ENCODE data around the gene SH2D4B.
A peak's percentile ranks its signal among the peaks of the same experiment; 100 is the strongest.

SH2D4B gene

DNA sequence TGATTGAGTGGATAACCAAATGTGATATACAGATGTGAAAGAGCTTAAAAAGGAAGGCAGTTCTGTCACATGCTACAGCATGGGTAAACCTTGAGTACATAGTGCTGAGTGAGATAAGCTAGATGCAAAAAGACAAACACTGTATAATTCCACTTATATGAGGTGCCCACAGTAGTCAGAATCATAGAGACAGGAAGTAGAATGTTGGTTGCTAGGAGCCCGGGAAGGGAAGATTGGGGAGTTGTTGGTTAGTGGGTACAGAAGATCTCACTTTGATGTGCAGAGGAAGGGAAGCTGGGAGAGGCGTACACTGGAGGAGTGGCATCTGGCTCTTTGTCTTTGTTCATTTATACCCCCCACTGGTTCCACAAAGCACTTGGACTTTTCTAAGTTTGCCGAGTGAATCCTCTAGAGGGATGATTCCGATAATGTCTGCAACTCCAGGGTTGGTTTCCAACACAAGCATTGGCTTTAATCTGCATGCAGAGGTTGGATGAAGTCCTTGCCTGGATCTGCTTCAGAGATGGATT lies 44.1 kb upstream of the SH2D4B start:
- ChIA-PET POLR2A (ENCODE audit: low non-redundant PET) (no interaction called here), CTCF (interaction anchor here (0.8 kb wide), 1 partner anchor 12 kb away, joined by 3 read pairs; no protein-coding TSS in a partner anchor)
- no peak overlapping the region for H3K27ac ChIP-seq

GRCh38 chr10:80496555-80497172 lies 41.0 kb upstream of the SH2D4B start:
- POLR2A ChIA-PET (ENCODE audit: low non-redundant PET): no interaction called here
- no peak for DNase-seq (ENCODE audit: low spot score)
- H3K27ac ChIP-seq: no peak overlapping the region
- TF ChIP-seq CTCF (conservative IDR thresholded peaks at IDR 0.05; ENCODE audit: low read depth): no peak
- CTCF ChIA-PET: interaction anchor here (0.6 to 2.0 kb wide), 5 partner anchors 9 to 166 kb away, joined by 3 to 9 read pairs (median 6); no protein-coding TSS in a partner anchor

More for the DNA sequence above, 44.1 kb upstream of the SH2D4B start:
- no peak for TF ChIP-seq CTCF (conservative IDR thresholded peaks at IDR 0.05; ENCODE audit: low read depth)
- DNase-seq (ENCODE audit: low spot score): no peak

- CTCF ChIA-PET: interaction anchor here (0.6 to 2.0 kb wide), 5 partner anchors 8 to 165 kb away, joined by 3 to 9 read pairs (median 6); no protein-coding TSS in a partner anchor
- POLR2A ChIA-PET (ENCODE audit: low non-redundant PET): no interaction called here
- peak overlapping the region; percentile 95 for H3K27ac ChIP-seq
- DNase-seq (ENCODE audit: low spot score): no peak
- no peak for TF ChIP-seq CTCF (conservative IDR thresholded peaks at IDR 0.05; ENCODE audit: low read depth)
Measured at GRCh38 chr10:80497187-80498077, 40.3 kb upstream of the SH2D4B start.

- TF ChIP-seq CTCF (conservative IDR thresholded peaks at IDR 0.05; ENCODE audit: low read depth): no peak
- CTCF ChIA-PET: interaction anchor here (0.6 to 2.0 kb wide), 2 partner anchors 39 to 944 kb away, joined by 3 to 7 read pairs; no protein-coding TSS in a partner anchor
- POLR2A ChIA-PET (ENCODE audit: low non-redundant PET): no interaction called here
- DNase-seq (ENCODE audit: low spot score): no peak
- peak overlapping the region; percentile 95 for H3K27ac ChIP-seq
Measured at GRCh38 chr10:80498078-80498832, 39.4 kb upstream of the SH2D4B start.

DNA sequence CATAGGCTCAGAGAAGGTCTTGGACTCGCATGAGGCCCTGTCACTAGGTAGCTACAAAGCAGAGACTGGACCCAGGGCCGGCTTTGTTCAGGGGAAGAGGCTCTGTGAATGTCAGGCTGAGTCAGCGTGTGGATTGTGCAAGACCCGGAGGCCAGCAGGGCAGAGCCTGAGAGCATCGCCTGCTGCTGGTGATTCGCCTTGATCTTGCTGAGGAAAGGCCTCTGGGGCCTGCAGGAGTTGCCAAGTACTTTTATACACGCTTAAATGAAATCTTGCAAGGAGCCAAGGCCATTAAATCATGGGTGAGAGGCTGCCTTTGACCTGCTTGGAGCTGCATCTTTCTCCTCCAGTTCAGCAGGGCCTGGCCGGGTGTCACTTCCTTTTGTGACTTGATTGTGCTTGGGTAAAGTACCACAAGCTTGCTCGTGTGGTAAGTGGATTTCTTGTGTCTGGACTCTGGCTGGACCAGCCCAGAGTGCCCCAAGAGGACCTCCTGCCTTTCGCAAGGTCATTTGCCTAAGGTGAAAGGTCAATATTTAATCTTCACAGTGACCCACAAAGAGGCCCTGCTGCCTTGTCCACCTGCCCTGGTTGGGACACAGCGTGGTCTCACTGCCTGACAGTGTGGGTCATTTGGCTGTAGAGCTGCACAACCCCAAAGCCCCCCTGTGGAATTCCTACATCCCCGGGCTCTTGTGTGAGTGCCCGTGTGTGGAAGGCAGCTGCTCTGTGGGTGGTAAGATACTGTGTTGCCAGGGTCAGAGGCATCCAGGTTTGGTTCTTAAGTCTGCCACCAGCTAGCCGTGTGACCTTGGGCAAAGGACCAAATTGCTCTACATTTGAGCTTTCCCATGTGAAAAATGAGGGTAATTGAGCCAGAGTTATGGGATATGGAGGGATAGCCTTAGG lies 38.6 kb upstream of the SH2D4B start:
- ChIA-PET POLR2A (ENCODE audit: low non-redundant PET) (interaction anchor here (0.6 kb wide), 1 partner anchor 43 kb away, joined by 3 read pairs; no protein-coding TSS in a partner anchor), CTCF (interaction anchor here (0.5 to 2.0 kb wide), 5 partner anchors 38 to 945 kb away, joined by 3 to 7 read pairs (median 3); no protein-coding TSS in a partner anchor)
- DNase-seq (ENCODE audit: low spot score): peak; percentile 93
- TF ChIP-seq CTCF (conservative IDR thresholded peaks at IDR 0.05; ENCODE audit: low read depth): no peak
- H3K27ac ChIP-seq: peak overlapping the region; percentile 95
